Measurements from ENCODE around the gene HLA-E. TPM values are rescaled to one million over a fixed set of nuclear protein-coding genes. Genes with fewer than 3 reads are reported as not detected.

The HLA-E gene
- total and polyA plus RNA-seq, 2 experiments from 2014 or later, result 15.6 to 36.0 TPM

- no peak overlapping the region for H3K27ac Mint-ChIP-seq
- Histone ChIP-seq H2AFZ (no peak overlapping the region), H3K27ac (ENCODE audit: low read depth) (no peak overlapping the region), H3K4me2 (no peak overlapping the region), H3K4me3 (no peak overlapping the region), H3K79me2 (replicated peaks; ENCODE audit: insufficient read depth) (no peaks in the 10 kb centered on the region), H4K20me1 (replicated peaks; ENCODE audit: insufficient read depth) (no peaks in the 10 kb centered on the region), H3K9me2 (ENCODE audit: insufficient read depth) (no peaks in the 10 kb centered on the region), H3K4me1 (ENCODE audit: insufficient read depth) (no peaks in the 10 kb centered on the region; the same call in 1 of the 2 replicates), H3K36me3 (ENCODE audit: insufficient read depth) (no peaks in the 10 kb centered on the region), H3F3A (replicated peaks; ENCODE audit: low read depth) (peaks cover 9% of the 10 kb centered on the region; the same call in 1 of the 2 replicates), H3K27me3 (ENCODE audit: insufficient read depth) (peaks cover 99% of the 10 kb centered on the region)
- H3K27me3 Mint-ChIP-seq (ENCODE audit: insufficient read depth, low read depth, poor library complexity), result peaks cover 94% of the 10 kb centered on the region
- H3K9me3 Mint-ChIP-seq, result no peaks in the 10 kb centered on the region; the same call in 2 of the 3 replicates
- DNase-seq (ENCODE audit: low spot score), result no peak
- no peak for ATAC-seq
- H3K36me3 Mint-ChIP-seq (ENCODE audit: low read depth), result no peaks in the 10 kb centered on the region
- H3K4me1 Mint-ChIP-seq, result peaks cover 6% of the 10 kb centered on the region
- TF ChIP-seq EZH2phosphoT487 (IDR thresholded peaks at IDR 0.05; ENCODE audit: unreplicated experiment), result no peak
- no peak for TF ChIP-seq REST (IDR thresholded peaks at IDR 0.05; ENCODE audit: unreplicated experiment)
- no peak overlapping the region for H3K4me3 Mint-ChIP-seq
Observed at GRCh38 chr6:30463242-30463641, 26.1 kb upstream of the HLA-E start.

DNA sequence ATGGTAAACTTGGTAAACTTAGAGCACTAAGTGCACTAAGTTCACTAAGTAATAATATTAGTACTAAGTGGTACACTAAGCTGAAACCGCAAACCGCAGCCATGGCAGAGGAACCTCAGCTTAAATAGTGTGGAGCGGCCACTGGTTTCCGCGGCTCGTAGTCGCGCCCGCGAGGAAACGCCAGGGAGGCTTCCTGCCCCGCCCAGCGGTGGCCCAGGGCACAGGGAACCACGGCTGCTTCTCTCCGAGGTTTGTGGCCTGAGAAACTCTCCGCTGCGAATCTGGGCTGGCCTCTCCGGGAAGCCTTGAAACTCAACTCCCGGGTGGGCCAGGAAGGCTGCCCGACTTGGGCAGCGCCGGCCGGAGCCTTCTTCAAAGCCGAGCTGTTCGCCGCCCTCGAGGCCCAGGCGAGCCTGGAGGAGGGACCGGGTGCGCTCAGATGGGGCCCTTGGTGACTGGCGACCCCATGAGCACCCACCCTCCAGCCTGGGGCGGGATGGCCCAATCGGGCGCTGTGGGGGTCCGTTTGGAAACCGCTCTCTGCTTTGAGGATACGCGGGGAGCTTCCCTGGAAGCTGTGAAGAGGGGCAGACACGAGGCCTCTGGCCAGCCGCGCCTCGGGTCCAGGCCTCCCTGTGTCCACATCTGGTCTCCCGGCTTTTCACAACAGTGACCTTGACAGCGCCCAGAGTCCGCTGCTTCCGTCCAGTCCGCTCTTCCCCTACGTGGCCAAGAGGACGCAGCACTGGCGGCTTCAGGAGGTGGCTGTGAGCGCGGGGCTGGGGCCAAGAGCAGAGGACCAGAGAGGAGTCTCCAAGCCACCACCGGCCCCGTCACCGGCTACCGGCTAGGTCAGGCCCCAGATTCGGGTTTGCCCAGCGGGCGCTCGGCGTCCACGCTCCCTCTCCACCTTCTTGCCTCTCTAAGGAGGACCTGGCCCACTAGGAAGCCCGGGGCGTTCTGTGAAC lies 25.4 kb upstream of the HLA-E start:
- Histone ChIP-seq H3F3A (replicated peaks; ENCODE audit: low read depth) (peaks cover 9% of the 10 kb centered on the region; the same call in 1 of the 2 replicates), H3K4me1 (ENCODE audit: insufficient read depth) (no peaks in the 10 kb centered on the region; the same call in 1 of the 2 replicates), H4K20me1 (replicated peaks; ENCODE audit: insufficient read depth) (no peaks in the 10 kb centered on the region), H3K27ac (ENCODE audit: low read depth) (no peak overlapping the region), H3K36me3 (ENCODE audit: insufficient read depth) (no peaks in the 10 kb centered on the region), H2AFZ (no peak overlapping the region), H3K27me3 (ENCODE audit: insufficient read depth) (peaks cover 98% of the 10 kb centered on the region), H3K9me2 (ENCODE audit: insufficient read depth) (no peaks in the 10 kb centered on the region), H3K4me2 (no peak overlapping the region), H3K79me2 (replicated peaks; ENCODE audit: insufficient read depth) (no peaks in the 10 kb centered on the region), H3K4me3 (no peak overlapping the region)
- no peak overlapping the region for H3K27ac Mint-ChIP-seq
- ATAC-seq, result peak; percentile 9
- H3K4me3 Mint-ChIP-seq, result no peak overlapping the region
- no peaks in the 10 kb centered on the region; the same call in 2 of the 3 replicates for H3K9me3 Mint-ChIP-seq
- peaks cover 6% of the 10 kb centered on the region for H3K4me1 Mint-ChIP-seq
- H3K36me3 Mint-ChIP-seq (ENCODE audit: low read depth), result no peaks in the 10 kb centered on the region
- H3K27me3 Mint-ChIP-seq (ENCODE audit: insufficient read depth, low read depth, poor library complexity), result peaks cover 93% of the 10 kb centered on the region
- no peak for TF ChIP-seq EZH2 (IDR thresholded peaks at IDR 0.05; ENCODE audit: low read depth, unreplicated experiment)
- DNase-seq (ENCODE audit: low spot score), result peak; percentile 53
